ACC112 (cell line): Measurements from ENCODE around the gene USP54.

Experiments
- H2AFZ ChIP-seq: fragments of 200-600 bp; sonication (generic); one replicate; pipeline ENCODE4 v1.6.0; 2017; ENCODE audit warnings: antibody characterized with exemption, low read length; ENCODE audit not compliant: unreplicated experiment
- H3K27ac ChIP-seq: fragments of 200-600 bp; sonication (generic); 2 replicates; pipeline ENCODE4 v1.5.1; 2014; ENCODE audit warnings: low read depth, mild to moderate bottlenecking, antibody characterized with exemption, low read length, moderate library complexity
- H3K27me3 ChIP-seq: fragments of 200-600 bp; sonication (generic); 2 replicates; pipeline ENCODE4 v1.6.1; 2014; ENCODE audit warnings: mild to moderate bottlenecking, antibody characterized with exemption, low read length, moderate library complexity, mixed read lengths; ENCODE audit not compliant: insufficient read depth
- H3K36me3 ChIP-seq: fragments of 200-600 bp; sonication (generic); 2 replicates; pipeline ENCODE4 v1.6.1; 2016; ENCODE audit warnings: mild to moderate bottlenecking, antibody characterized with exemption, low read length, moderate library complexity, mixed read lengths; ENCODE audit not compliant: insufficient read depth
- H3K4me1 ChIP-seq: fragments of 200-600 bp; sonication (generic); one replicate; pipeline ENCODE4 v1.6.1; 2016; ENCODE audit warnings: low read length, mixed read lengths; ENCODE audit not compliant: insufficient read depth, unreplicated experiment, control insufficient read depth
- H3K4me3 ChIP-seq: fragments of 200-600 bp; sonication (generic); 2 replicates; pipeline ENCODE4 v1.5.1; 2014; ENCODE audit warnings: mild to moderate bottlenecking, low read depth, low read length
- H3K79me2 ChIP-seq: fragments of 200-600 bp; sonication (generic); one replicate; pipeline ENCODE4 v1.6.0; 2016; ENCODE audit warnings: low read length; ENCODE audit not compliant: control insufficient read depth, unreplicated experiment, insufficient read depth

The USP54 gene, protein sequence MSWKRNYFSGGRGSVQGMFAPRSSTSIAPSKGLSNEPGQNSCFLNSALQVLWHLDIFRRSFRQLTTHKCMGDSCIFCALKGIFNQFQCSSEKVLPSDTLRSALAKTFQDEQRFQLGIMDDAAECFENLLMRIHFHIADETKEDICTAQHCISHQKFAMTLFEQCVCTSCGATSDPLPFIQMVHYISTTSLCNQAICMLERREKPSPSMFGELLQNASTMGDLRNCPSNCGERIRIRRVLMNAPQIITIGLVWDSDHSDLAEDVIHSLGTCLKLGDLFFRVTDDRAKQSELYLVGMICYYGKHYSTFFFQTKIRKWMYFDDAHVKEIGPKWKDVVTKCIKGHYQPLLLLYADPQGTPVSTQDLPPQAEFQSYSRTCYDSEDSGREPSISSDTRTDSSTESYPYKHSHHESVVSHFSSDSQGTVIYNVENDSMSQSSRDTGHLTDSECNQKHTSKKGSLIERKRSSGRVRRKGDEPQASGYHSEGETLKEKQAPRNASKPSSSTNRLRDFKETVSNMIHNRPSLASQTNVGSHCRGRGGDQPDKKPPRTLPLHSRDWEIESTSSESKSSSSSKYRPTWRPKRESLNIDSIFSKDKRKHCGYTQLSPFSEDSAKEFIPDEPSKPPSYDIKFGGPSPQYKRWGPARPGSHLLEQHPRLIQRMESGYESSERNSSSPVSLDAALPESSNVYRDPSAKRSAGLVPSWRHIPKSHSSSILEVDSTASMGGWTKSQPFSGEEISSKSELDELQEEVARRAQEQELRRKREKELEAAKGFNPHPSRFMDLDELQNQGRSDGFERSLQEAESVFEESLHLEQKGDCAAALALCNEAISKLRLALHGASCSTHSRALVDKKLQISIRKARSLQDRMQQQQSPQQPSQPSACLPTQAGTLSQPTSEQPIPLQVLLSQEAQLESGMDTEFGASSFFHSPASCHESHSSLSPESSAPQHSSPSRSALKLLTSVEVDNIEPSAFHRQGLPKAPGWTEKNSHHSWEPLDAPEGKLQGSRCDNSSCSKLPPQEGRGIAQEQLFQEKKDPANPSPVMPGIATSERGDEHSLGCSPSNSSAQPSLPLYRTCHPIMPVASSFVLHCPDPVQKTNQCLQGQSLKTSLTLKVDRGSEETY (N-terminal part only)

DNA sequence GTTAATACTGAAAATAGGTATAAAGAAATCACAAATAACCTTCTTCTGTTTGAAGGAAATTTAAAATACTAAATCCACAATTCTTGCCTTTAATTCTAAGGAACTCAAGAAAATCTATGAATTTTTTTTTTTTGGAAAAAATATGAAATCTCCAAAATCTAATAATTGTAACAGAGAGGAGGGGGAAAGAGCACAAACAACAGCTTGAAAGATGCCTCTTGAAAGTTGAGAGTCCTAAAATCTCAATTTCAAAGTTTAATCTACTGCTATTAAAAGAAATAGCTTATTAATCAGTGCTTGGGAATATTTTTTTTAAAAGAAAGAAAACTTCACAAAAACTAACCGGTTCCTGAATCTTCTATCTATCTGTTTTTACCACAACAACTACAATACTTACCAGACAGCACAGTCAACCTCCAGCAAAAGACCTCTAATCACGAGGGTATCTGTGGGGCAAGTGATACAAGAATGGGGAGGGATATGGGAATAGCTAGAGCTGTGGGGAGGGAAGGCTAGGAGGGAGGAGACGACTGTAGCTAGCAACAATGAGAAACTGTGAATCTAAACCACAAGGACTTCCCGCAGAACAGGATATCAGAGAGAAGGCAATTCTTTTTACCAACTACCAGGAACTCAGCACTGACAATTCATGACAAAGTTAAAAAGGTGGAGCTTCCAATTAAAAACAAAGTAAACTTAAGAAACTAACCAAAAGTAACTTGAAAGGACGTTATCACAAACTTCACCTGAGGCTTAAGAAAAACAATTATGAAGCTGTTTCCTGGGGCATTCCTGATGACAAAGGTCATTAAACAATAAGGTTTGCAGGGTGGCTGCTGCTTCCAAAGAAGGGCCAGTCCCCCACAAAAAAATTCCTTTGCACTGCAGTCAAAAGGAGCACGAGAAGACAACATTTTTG, at the start of gene USP54:
Gene USP54 (minus strand): TSS at position 462 of the 919 bp plus-strand sequence. CDS start 15,684 bp downstream, outside the sequence.
- Histone ChIP-seq H2AFZ (no peak within 1 kb of the TSS), H3K4me3 (no peak within 1 kb of the TSS), H3K36me3 (no peaks in the 10 kb centered on the region), H3K4me1 (peaks cover 8% of the 10 kb centered on the region), H3K79me2 (no peaks in the 10 kb centered on the region), H3K27ac (no peak within 1 kb of the TSS), H3K27me3 (no peaks in the 10 kb centered on the region)

DNA sequence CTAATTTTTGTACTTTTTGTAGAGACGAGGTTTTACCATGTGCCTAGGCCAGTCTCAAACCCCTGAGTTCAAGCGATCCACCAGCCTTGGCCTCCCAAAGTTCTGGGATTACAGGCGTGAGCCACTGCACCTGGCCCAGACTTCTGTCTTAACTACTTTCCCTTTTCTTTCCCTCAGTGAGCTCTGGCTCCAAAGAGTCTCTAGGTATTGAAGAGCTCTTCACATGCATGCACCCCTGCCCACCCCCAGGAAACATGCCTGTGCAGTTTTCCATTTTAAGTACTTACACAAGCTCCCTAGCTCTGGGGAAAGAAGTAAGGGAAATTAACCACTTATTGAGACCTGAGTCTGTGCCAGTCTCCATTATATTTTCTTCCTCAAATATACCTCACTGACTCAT, 48.1 kb upstream of the USP54 start:
- Histone ChIP-seq H3K4me1 (no peaks in the 10 kb centered on the region), H3K36me3 (no peaks in the 10 kb centered on the region), H2AFZ (no peak overlapping the region), H3K79me2 (no peaks in the 10 kb centered on the region), H3K27me3 (no peaks in the 10 kb centered on the region), H3K4me3 (no peak overlapping the region), H3K27ac (no peak overlapping the region)

DNA sequence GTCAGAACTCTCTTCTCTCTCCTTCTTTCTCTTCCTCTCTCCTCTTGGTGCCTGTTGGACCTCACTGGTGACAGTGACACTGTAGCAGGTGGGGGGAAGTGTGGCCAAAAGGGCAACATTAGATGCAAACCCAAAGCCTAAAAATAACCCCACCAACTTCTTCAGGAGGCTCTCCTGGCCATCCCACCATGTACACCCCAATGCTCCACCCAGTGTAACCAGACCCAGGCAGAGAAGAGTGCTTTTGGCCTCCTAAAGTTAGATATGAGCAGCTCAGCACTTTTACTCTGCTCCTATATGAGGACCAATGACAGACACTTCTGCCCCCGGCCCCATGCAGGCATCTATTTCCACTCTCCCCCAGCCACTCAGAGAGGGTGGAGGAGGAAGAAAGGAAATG, 44.6 kb upstream of the USP54 start:
- H3K36me3 ChIP-seq: no peaks in the 10 kb centered on the region
- H2AFZ ChIP-seq: no peak overlapping the region
- H3K4me3 ChIP-seq: no peak overlapping the region
- H3K4me1 ChIP-seq: no peaks in the 10 kb centered on the region
- H3K27ac ChIP-seq: no peak overlapping the region
- H3K79me2 ChIP-seq: no peaks in the 10 kb centered on the region
- H3K27me3 ChIP-seq: no peaks in the 10 kb centered on the region

DNA sequence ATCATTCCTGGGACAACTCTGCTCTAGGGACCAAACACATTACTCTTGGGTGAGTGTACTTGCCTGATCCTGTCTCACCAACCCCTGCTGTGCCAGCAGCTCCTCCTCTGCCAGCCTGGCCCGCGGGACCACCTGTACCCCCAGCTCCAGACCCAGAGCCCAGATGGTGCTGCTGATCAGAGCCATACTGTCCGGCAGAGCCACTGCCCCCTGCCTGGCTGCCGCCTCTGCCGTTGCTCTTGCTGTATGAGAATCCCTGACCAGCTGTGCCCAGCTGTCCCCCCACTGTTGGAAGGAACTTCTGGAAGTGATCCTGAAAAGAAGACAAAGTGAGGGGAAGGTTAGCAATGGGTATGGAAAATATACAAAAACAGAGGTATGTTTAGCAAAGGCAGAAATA, 43.3 kb upstream of the USP54 start:
- H3K79me2 ChIP-seq: no peaks in the 10 kb centered on the region
- H3K27me3 ChIP-seq: no peaks in the 10 kb centered on the region
- no peaks in the 10 kb centered on the region for H3K4me1 ChIP-seq
- no peak overlapping the region for H3K4me3 ChIP-seq
- H2AFZ ChIP-seq: no peak overlapping the region
- no peaks in the 10 kb centered on the region for H3K36me3 ChIP-seq
- no peak overlapping the region for H3K27ac ChIP-seq

DNA sequence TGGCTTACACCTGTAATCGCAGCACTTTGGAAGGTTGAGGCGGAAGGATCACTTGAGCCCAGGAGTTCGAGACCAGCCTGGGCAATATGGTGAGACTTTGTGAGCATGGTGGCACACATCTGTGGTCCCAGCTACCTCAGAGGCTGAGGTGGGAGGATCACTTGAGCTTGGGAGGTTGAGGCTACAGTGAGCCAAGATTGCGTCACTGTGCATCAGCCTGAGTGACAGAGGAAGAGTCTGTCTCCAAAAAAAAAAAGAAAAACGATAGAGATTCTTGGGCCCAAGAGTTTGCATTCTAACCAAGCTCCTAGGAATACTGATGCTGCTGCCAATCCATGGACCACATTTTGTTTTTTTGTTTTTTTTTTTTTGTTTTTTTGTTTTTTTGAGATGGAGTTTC, 38.0 kb upstream of the USP54 start:
- Histone ChIP-seq H3K27ac (no peak overlapping the region), H3K27me3 (no peaks in the 10 kb centered on the region), H2AFZ (no peak overlapping the region), H3K4me3 (no peak overlapping the region), H3K36me3 (no peaks in the 10 kb centered on the region), H3K79me2 (peaks cover 6% of the 10 kb centered on the region), H3K4me1 (peaks cover 6% of the 10 kb centered on the region)

DNA sequence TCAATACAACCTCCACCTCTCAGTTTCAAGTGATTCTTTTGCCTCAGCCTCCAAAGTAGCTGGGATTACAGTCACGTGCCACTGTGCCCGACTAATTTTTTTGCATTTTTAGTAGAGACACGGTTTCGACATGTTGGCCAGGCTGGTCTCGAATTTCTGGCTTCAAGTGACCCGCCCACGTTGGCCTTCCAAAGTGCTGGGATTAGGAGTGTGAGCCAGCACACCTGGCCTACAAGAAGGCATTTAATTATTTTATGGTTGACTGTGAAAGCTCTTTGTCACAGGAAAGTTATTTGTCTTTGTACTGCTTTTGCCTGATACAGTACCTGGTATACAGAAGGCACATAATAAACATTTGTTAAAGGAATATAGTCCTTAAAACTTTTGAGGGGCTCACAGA, 37.3 kb upstream of the USP54 start:
- Histone ChIP-seq H3K4me3 (no peak overlapping the region), H3K36me3 (no peaks in the 10 kb centered on the region), H3K27ac (no peak overlapping the region)

DNA sequence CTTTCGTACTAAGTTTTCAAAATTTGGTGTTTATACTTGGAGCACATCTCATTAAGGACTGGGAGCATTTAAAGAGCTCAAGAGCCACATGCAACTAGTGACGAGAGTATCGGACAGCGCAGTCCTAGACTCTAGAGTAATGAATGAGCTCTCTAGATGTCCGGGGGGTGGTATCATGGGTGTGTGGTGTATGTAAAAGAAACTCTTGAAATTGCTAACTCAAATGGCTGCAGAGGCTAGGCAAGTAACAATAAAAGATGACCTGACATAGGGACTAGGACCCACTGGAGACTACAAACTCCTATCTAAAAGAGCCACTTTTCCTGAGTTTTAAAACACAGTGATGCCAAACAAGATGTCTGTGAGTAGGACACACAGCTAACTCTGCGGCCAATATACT, 36.2 kb upstream of the USP54 start:
- Histone ChIP-seq H3K4me3 (no peak overlapping the region), H3K27me3 (no peaks in the 10 kb centered on the region), H3K79me2 (peaks cover 6% of the 10 kb centered on the region), H3K27ac (no peak overlapping the region), H3K4me1 (peaks cover 6% of the 10 kb centered on the region), H3K36me3 (no peaks in the 10 kb centered on the region), H2AFZ (no peak overlapping the region)

More for the DNA sequence above, 37.3 kb upstream of the USP54 start:
- Histone ChIP-seq H3K27me3 (no peaks in the 10 kb centered on the region), H2AFZ (no peak overlapping the region), H3K4me1 (peaks cover 6% of the 10 kb centered on the region), H3K79me2 (peaks cover 6% of the 10 kb centered on the region)

DNA sequence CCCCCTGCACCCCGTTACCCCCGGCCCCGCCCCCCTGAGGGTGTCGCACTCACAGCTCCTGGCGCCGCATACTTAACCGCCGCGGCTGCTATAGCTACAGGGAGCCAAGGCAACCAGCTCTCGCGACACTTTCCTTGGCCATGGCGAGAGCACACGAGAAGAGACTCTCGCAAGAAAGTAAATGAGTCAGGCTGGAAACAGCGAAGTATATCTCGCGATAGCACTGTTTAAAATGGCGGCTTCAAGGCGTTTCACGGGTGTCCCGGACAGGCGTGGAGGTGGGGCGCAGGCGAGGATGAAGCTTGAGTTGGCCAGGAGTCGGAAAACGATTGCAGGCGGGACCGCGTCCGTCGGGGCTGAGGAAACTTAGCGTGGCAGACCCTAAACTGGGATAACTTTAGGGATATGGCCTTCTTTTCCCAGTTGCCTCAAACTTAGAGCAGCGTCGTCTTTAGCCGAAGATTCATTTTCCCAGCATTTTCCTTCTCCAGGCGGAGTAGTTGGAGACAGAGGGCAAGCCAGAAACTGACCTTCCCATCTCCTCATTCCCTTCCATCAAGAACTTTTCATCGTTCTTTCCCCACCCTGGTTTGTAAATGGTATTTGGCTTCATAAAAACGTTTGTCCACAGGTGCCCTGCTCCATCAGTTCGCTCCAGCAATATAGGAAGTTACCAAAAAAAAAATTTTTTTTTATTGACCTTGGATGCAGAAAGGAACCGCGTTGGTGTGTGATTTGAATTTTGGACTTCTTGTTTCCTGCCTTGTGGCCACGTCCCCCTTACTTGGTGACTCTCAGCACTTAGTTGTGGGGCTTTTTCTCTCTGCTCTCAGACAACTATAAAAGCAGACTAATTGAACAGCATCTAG, 35.0 kb upstream of the USP54 start:
- H3K27ac ChIP-seq: peak overlapping the region; percentile 71
- peak overlapping the region; percentile 86 for H2AFZ ChIP-seq
- peaks cover 6% of the 10 kb centered on the region for H3K79me2 ChIP-seq
- H3K4me1 ChIP-seq: peaks cover 6% of the 10 kb centered on the region
- no peaks in the 10 kb centered on the region for H3K36me3 ChIP-seq
- H3K4me3 ChIP-seq: peak overlapping the region; percentile 91
- H3K27me3 ChIP-seq: no peaks in the 10 kb centered on the region
